Stomach (tissue), 9 donors: ENCODE results near the gene MISP3. TPM values are rescaled to one million over a fixed set of nuclear protein-coding genes. Genes with fewer than 3 reads are reported as not detected.
"Not testable (repeated sequence)": the region's sequence is repeated elsewhere in the genome, so short reads cannot be mapped to it uniquely, and the experiment has no call there.

Experiments
- DNase-seq, 2 donors: peaks; one replicate each; pipeline versions ENCODE4 v3.0.0 to v3.0.0-alpha.2; 2013 to 2019
- H3K27ac ChIP-seq, 5 donors: fragments of 200-600 bp in 4 of 5; sonication (generic) in 4 of 5; one replicate each; pipeline ENCODE4 v1.5.1; 2013 to 2019; ENCODE audit warnings: mild to moderate bottlenecking in 1 of 5, moderate library complexity in 1 of 5
- H3K27me3 ChIP-seq, 3 donors: fragments of 200-600 bp; sonication (generic); one replicate each; pipeline ENCODE4 v1.5.1; 2017 to 2019; ENCODE audit warnings: mixed run types in 1 of 3
- H3K36me3 ChIP-seq, 4 donors: fragments of 200-600 bp; sonication (generic); 1 replicate in 3 of 4; 2 replicates in 1 of 4; pipeline ENCODE4 v1.5.1; 2016 to 2019
- H3K4me1 ChIP-seq, 4 donors: fragments of 200-600 bp; sonication (generic); one replicate each; pipeline ENCODE4 v1.5.1; 2016 to 2019
- H3K4me3 ChIP-seq, 4 donors: fragments of 200-600 bp; sonication (generic) in 3 of 4; one replicate each; pipeline ENCODE4 v1.5.1; 2016 to 2019; ENCODE audit warnings: mild to moderate bottlenecking in 1 of 4
- H3K9me3 ChIP-seq, 4 donors: fragments of 200-600 bp; sonication (generic); one replicate each; pipeline ENCODE4 v1.5.1; 2016 to 2019
- CTCF ChIP-seq, 7 experiments: fragments of 450-650 bp in 4 of 7; fragments of 200-600 bp in 3 of 7; sonication (generic) in 3 of 7; IDR thresholded peaks; one replicate each; pipeline ENCODE4 v1.5.1; 2016 to 2019; ENCODE audit warnings: antibody characterized with exemption in 7 of 7, control low read depth in 2 of 7, mild to moderate bottlenecking in 1 of 7
- EP300 ChIP-seq: sonication (generic); formaldehyde crosslinking; IDR thresholded peaks from one replicate; pipeline ENCODE4 v1.6.1; 2017; ENCODE audit warnings: antibody characterized with exemption
- POLR2A ChIP-seq, 4 donors: fragments of 450-650 bp; IDR thresholded peaks; one replicate each; pipeline ENCODE4 v1.6.1; 2016; ENCODE audit warnings: antibody characterized with exemption in 4 of 4, control low read depth in 2 of 4, mild to moderate bottlenecking in 1 of 4, moderate library complexity in 1 of 4
- POLR2AphosphoS5 ChIP-seq, 3 donors: sonication (generic); formaldehyde crosslinking; IDR thresholded peaks; one replicate each; pipeline ENCODE4 v1.6.1; 2016; ENCODE audit warnings: antibody characterized with exemption in 3 of 3
- WGBS, 5 donors: extraction: QIAGEN DNeasy Blood & Tissue Kit in 3 of 5; methylation state at CpG; one replicate each; pipeline versions ENCODE4 v1.1.5 to v1.1.7; 2013 to 2018; 5-methylcytosine and 5-hydroxymethylcytosine counted together
- intact Hi-C: fragments of 100-400 bp; cut with DNase I; formaldehyde crosslinking; loops from one replicate; pipeline ENCODE4 v1.15.1; 2023; ENCODE audit warnings: low total_unique reads
- polyA plus RNA-seq, 3 donors: library from polyadenylated mRNA; stranded (reverse); fragments of 200-250 nt; gene quantifications; one replicate each; pipeline ENCODE4 v1.2.3, GENCODE V29; 2013
- total RNA-seq, 5 donors: library from RNA; depleted of rRNA; stranded (reverse); fragments of >200 nt; gene quantifications; one replicate each; pipeline versions ENCODE4 v1.1.0 to v1.2.3, GENCODE V29; 2014 to 2016
- donor health status: healthy with polysubstance abuse.
- donor health status: Bipolar disorder and iron deficiency.
- donor health status: healthy.

Gene MISP3
- total and polyA plus RNA-seq, 8 donors: 2.0 to 88.7 (median 27.4) TPM

GRCh38 chr19:14042659-14043608 is 29.7 kb upstream of the MISP3 start:
- H3K27me3 ChIP-seq, intact Hi-C loops, H3K4me3 ChIP-seq, H3K4me1 ChIP-seq, H3K9me3 ChIP-seq: not testable (repeated sequence)
- peaks cover 0 to 15% (median 2%) of the 10 kb centered on the region in 4 donors for H3K36me3 ChIP-seq
- peak overlapping the region in 1 of 5 donors; percentile 20 for H3K27ac ChIP-seq
- TF ChIP-seq CTCF (IDR thresholded peaks at IDR 0.05): peak in 4 of 7 experiments; percentile 11 to 44 (median 33)
- DNase-seq: peak; percentile 41 to 87
- WGBS, 5 donors: 62 to 69% (median 67%) methylated on average over 19 of the region's 19 CpGs

- 93 to 99% (median 98%) methylated on average over 10 of the region's 10 CpGs for WGBS, 5 donors
- H3K27me3 ChIP-seq: not testable (repeated sequence)
Measured at GRCh38 chr19:14047866-14048265, 24.7 kb upstream of the MISP3 start.

GRCh38 chr19:14048443-14049153 is 24.0 kb upstream of the MISP3 start:
- H3K27ac ChIP-seq: no peak overlapping the region
- no peak overlapping the region for H3K4me3 ChIP-seq
- intact Hi-C loops: no loop called here
- H3K4me1 ChIP-seq: no peaks in the 10 kb centered on the region
- TF ChIP-seq POLR2AphosphoS5 (IDR thresholded peaks at IDR 0.05): no peak
- peak in 5 of 7 experiments; percentile 43 to 72 (median 58) for TF ChIP-seq CTCF (IDR thresholded peaks at IDR 0.05)
- peak; percentile 65 for DNase-seq
- peaks cover 0 to 6% (median 0%) of the 10 kb centered on the region in 4 donors for H3K9me3 ChIP-seq
- WGBS, 5 donors: 66 to 86% (median 80%) methylated on average over 7 to 8 of the region's 8 CpGs
- H3K36me3 ChIP-seq: peaks cover 3 to 34% (median 17%) of the 10 kb centered on the region in 4 donors
- no peaks in the 10 kb centered on the region for H3K27me3 ChIP-seq

More at GRCh38 chr19:14047866-14048265, 24.7 kb upstream of the MISP3 start:
- H3K27ac ChIP-seq, intact Hi-C loops, H3K4me1 ChIP-seq, H3K4me3 ChIP-seq, H3K9me3 ChIP-seq, DNase-seq: not testable (repeated sequence)
- H3K36me3 ChIP-seq: peaks cover 3 to 28% (median 13%) of the 10 kb centered on the region in 4 donors

- Histone ChIP-seq H3K27ac (no peak overlapping the region), H3K4me1 (no peaks in the 10 kb centered on the region), H3K9me3 (peaks cover 0 to 7% (median 0%) of the 10 kb centered on the region in 4 donors), H3K27me3 (no peaks in the 10 kb centered on the region), H3K4me3 (no peak overlapping the region), H3K36me3 (peaks cover 3 to 37% (median 29%) of the 10 kb centered on the region in 4 donors)
- intact Hi-C loops: loop anchor here (10.0 kb wide), 1 partner anchor 166 kb away; no protein-coding TSS in a partner anchor
- TF ChIP-seq POLR2AphosphoS5 (IDR thresholded peaks at IDR 0.05) (no peak), EP300 (no peak), CTCF (IDR thresholded peaks at IDR 0.05) (no peak), POLR2A (IDR thresholded peaks at IDR 0.05) (no peak)
- no peak for DNase-seq
- 96 to 100% (median 97%) methylated on average over 4 of the region's 4 CpGs for WGBS, 5 donors
Measured at GRCh38 chr19:14050512-14050911, 22.1 kb upstream of the MISP3 start.

- DNase-seq, H3K27ac ChIP-seq, H3K4me3 ChIP-seq, H3K4me1 ChIP-seq, H3K9me3 ChIP-seq, H3K27me3 ChIP-seq: not testable (repeated sequence)
- H3K36me3 ChIP-seq: peaks cover 3 to 38% (median 31%) of the 10 kb centered on the region in 4 donors
- 92 to 95% (median 93%) methylated on average over 11 of the region's 11 CpGs for WGBS, 5 donors
- intact Hi-C loops: loop anchor here (10.0 kb wide), 1 partner anchor 166 kb away; no protein-coding TSS in a partner anchor
Measured at GRCh38 chr19:14050961-14051360, 21.6 kb upstream of the MISP3 start.
